BE2C (cell line): ENCODE results near the gene SETX.

Experiments
- DNase-seq: peaks from one replicate; pipeline ENCODE4 v3.0.0-alpha.2; 2020
- H3K27me3 ChIP-seq: fragments of 250-450 bp; sonication (Bioruptor Pico); 2 replicates; pipeline ENCODE4 v1.5.1; 2020; ENCODE audit warnings: mild to moderate bottlenecking
- H3K36me3 ChIP-seq: fragments of 250-450 bp; sonication (Bioruptor Pico); 2 replicates; pipeline ENCODE4 v1.5.1; 2020; ENCODE audit warnings: mild to moderate bottlenecking
- H3K4me1 ChIP-seq: fragments of 250-450 bp; sonication (Bioruptor Pico); 2 replicates; pipeline ENCODE4 v1.5.1; 2020
- H3K4me3 ChIP-seq: 2 replicates; pipeline ENCODE4 v1.5.1; 2011; ENCODE audit warnings: low read depth, low read length
- H3K9me3 ChIP-seq: fragments of 250-450 bp; sonication (Bioruptor Pico); 2 replicates; pipeline ENCODE4 v1.5.1; 2020
- TF ChIP-seq, protein P1 (sequence below): IDR thresholded peaks from 2 replicates; pipeline ENCODE4 v1.5.1; 2012; ENCODE audit warnings: mild to moderate bottlenecking, low read depth, low read length

SETX gene

DNA sequence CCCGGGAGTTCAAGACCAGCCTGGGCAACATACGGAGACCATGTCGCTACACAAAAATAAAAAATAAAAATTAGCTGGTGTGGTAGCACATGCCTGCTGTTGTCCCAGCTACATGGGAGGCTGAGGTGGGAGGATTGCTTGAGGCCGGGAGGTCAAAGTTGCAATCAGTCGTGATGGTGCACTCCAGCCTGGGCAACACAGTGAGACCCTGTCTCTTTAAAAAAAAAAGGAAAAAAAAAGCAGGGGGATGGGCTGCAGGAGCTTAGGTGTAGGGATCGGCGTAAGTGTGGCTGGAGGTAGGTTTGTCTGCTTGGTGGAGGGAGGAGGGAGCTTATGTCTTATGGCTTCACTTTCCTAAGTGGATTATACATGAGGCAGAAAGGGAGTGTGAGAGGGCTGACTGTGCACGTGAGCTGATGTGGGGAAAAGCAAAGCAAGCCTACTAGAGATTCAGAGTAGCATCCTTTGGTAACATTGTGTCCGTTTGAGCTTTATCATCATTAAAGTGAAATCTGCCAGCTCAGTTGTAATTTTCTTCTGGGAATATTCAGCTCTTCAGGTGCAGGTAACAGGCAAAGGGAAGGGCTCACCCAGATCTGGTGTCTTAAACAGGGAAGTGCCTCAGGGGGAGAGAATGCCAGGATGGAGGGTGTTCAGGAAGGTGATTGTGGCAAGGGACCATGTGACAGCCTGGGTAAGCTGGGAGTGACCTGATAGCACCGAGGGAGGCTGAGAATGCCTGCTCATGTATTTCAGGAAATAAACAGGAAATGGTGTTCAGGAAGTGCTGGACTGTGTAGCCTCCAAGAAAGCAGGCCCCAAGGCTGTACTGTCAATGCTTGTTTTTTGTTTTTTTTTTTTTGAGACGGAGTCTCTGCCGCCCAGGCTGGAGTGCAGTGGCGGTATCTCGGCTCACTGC lies 17.6 kb upstream of the SETX start:
- TF ChIP-seq, protein P1, sequence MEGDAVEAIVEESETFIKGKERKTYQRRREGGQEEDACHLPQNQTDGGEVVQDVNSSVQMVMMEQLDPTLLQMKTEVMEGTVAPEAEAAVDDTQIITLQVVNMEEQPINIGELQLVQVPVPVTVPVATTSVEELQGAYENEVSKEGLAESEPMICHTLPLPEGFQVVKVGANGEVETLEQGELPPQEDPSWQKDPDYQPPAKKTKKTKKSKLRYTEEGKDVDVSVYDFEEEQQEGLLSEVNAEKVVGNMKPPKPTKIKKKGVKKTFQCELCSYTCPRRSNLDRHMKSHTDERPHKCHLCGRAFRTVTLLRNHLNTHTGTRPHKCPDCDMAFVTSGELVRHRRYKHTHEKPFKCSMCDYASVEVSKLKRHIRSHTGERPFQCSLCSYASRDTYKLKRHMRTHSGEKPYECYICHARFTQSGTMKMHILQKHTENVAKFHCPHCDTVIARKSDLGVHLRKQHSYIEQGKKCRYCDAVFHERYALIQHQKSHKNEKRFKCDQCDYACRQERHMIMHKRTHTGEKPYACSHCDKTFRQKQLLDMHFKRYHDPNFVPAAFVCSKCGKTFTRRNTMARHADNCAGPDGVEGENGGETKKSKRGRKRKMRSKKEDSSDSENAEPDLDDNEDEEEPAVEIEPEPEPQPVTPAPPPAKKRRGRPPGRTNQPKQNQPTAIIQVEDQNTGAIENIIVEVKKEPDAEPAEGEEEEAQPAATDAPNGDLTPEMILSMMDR = no peak

DNA sequence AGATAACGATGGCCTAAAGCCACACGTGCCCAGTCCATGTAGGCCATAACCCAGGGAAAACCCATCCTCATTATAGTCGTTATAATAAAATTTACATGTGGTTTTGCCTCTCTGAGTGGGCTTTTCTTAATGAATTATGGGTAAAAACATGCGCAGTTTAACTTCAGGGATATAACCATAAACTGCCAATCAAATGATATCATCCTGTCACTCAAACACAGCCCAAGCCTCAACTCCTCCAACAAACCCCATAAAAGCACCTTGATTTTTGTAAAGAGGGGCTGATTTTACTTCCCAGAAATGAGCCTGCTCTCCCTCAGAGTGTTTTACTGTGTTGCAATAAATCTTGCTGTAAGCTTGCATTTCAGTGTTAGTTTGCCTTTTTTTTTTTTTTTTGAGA lies 15.8 kb upstream of the SETX start:
- TF ChIP-seq, protein P1 = no peak
- DNase-seq = no peak
- no peak overlapping the region for H3K4me3 ChIP-seq
- H3K9me3 ChIP-seq = no peaks in the 10 kb centered on the region
- H3K36me3 ChIP-seq = peaks cover 8% of the 10 kb centered on the region; the same call in 1 of the 2 replicates
- no peaks in the 10 kb centered on the region for H3K27me3 ChIP-seq
- H3K4me1 ChIP-seq = no peaks in the 10 kb centered on the region

More for the DNA sequence above, 17.6 kb upstream of the SETX start:
- Histone ChIP-seq H3K4me1 (no peaks in the 10 kb centered on the region), H3K9me3 (no peaks in the 10 kb centered on the region), H3K36me3 (peaks cover 13% of the 10 kb centered on the region; the same call in 1 of the 2 replicates), H3K27me3 (no peaks in the 10 kb centered on the region), H3K4me3 (no peak overlapping the region)
- peak; percentile 26 for DNase-seq

DNA sequence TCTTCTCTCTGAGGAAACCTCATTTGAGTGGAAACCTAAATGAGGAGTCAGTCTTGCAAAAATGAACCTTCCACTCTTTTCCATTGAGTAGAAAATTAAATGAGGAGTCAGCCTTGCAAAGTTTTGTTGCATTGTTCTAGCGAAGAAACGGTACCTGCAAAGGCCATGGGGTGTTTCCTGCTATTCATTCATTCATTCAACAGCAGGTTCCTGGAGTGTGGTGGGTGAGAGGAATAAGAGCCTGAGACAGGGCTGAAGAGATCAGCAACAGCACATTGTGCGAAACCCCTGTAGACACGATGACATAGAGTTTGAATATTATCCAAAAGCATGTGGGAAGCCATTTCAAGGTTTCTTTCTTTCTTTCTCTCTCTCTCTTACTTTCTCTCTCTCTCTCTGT lies 14.6 kb upstream of the SETX start:
- H3K4me1 ChIP-seq = no peaks in the 10 kb centered on the region
- TF ChIP-seq, protein P1 = no peak
- no peak for DNase-seq
- no peaks in the 10 kb centered on the region for H3K9me3 ChIP-seq
- no peaks in the 10 kb centered on the region for H3K27me3 ChIP-seq
- no peak overlapping the region for H3K4me3 ChIP-seq
- no peaks in the 10 kb centered on the region for H3K36me3 ChIP-seq

DNA sequence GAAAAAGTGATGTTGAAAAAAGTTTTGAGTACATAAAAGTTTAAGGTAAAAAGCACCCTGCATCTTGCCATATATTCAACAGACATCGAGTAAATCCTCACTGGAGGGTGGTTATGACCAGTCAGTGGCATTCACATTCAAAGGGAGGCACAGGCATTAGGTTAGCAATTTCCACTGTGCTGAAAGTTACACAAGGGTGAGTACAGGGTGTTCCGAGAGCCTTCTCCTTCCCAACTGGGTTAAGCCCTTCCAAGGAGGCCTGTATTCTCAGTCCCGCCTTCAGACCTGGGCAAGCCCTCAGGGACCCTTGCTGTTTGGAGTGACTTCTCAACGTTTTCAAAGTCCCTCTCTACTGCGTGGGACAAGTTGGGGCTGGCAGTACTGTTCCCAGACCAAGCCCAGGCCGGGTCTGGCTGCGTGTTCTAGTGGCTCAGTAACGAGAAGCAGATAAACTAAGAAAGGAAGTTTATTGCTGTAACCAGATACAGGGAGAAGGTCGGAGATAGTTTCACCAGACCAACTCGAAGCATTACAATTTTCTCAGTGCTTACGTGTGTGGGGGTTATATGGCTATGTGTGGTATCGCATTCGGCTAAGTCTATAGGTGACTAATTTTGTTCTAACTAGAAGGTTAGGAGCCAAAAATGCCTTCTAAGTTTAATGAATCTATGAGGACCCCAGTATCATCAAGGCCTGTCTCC lies 13.0 kb upstream of the SETX start:
- H3K27me3 ChIP-seq = no peaks in the 10 kb centered on the region
- H3K4me3 ChIP-seq = no peak overlapping the region
- no peak for DNase-seq
- H3K36me3 ChIP-seq = no peaks in the 10 kb centered on the region
- TF ChIP-seq, protein P1 = no peak
- H3K9me3 ChIP-seq = no peaks in the 10 kb centered on the region
- no peaks in the 10 kb centered on the region for H3K4me1 ChIP-seq

DNA sequence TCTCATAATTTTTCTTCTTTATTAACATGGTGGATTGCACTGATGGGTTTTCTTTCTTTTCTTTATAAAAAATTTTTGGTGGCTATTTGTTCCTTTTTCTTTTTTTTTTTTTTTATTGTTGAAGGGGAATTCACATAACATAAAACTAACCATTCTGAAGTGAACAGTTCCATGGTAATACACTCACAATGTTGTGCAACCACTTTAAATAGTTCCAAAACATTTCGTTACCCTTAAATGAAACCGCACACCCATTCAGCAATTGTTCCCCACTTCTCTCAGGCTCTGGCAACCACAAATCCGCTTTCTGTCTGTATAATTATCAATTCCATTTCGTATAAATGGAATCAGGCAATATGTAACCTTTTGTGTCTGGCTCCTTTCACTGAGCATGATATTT lies 11.7 kb upstream of the SETX start:
- Histone ChIP-seq H3K4me1 (no peaks in the 10 kb centered on the region), H3K9me3 (no peaks in the 10 kb centered on the region), H3K4me3 (no peak overlapping the region), H3K36me3 (no peaks in the 10 kb centered on the region), H3K27me3 (no peaks in the 10 kb centered on the region)
- TF ChIP-seq, protein P1 = no peak
- no peak for DNase-seq

DNA sequence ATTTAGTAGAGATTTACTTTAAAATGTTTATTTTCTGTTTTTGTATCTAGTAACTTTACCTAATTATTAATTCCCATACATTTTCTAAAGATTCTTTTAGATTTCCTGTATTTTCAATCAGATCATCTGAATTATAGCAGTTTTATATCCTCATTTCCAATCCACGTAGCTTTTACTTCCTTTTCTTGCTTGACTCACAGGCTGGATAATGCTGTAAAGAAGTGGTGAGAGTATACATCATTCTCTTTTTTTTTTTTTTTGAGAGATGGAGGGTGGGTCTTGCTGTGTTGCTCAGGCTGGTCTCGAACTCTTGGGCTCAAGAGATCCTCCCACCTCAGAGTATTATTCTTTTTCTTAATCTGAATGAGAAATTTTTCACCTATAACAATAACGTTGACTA lies 11.2 kb upstream of the SETX start:
- no peaks in the 10 kb centered on the region for H3K4me1 ChIP-seq
- no peak overlapping the region for H3K4me3 ChIP-seq
- no peaks in the 10 kb centered on the region for H3K36me3 ChIP-seq
- no peak for DNase-seq
- TF ChIP-seq, protein P1 = no peak
- H3K27me3 ChIP-seq = no peaks in the 10 kb centered on the region
- no peaks in the 10 kb centered on the region for H3K9me3 ChIP-seq
